Panc1 (cell line): Measurements from ENCODE around the gene RGS9. TPM values are rescaled to one million over a fixed set of nuclear protein-coding genes. Genes with fewer than 3 reads are reported as not detected.
"Not testable (repeated sequence)": the region's sequence is repeated elsewhere in the genome, so short reads cannot be mapped to it uniquely, and the experiment has no call there.

ENCODE experiments used
- ATAC-seq: fragments of 200-7000 bp; cut with Tn5 transposase; 2 replicates; pipeline ENCODE4 v1.9.1; 2020; ENCODE audit warnings: mild to moderate bottlenecking, moderate library complexity
- BruUV-seq: library from RNA; stranded (reverse); fragments of 400-500 nt; replicated peaks from 2 replicates; lab custom pipeline; 2021; lab: Mats Ljungman, UMichigan
- CTCF ChIA-PET: fragments of 300-600 bp; sonication (Branson Sonifier 250); formaldehyde crosslinking; loops from one replicate; lab custom pipeline; 2022; ENCODE audit warnings: antibody characterized with exemption; lab: Charles Lee
- POLR2A ChIA-PET: fragments of 300-600 bp; sonication (Branson Sonifier 250); formaldehyde crosslinking; loops from one replicate; lab custom pipeline; 2022; ENCODE audit warnings: antibody characterized with exemption; lab: Charles Lee
- DNase-seq: peaks from one replicate; pipeline ENCODE4 v3.0.0-alpha.2; 2010; ENCODE audit warnings: low read depth, low spot score
- H3K27ac ChIP-seq: 2 replicates; pipeline ENCODE4 v1.5.1; 2011; ENCODE audit warnings: mild to moderate bottlenecking, low read length, inconsistent platforms
- H3K27me3 ChIP-seq: fragments of 200-500 bp; sonication (Bioruptor generic); 2 replicates; pipeline ENCODE4 v1.6.0; 2014; ENCODE audit warnings: low read length, inconsistent platforms; ENCODE audit not compliant: control insufficient read depth, insufficient read depth
- H3K36me3 ChIP-seq: fragments of 200-500 bp; sonication (Bioruptor generic); 2 replicates; pipeline ENCODE4 v1.5.1; 2014; ENCODE audit warnings: inconsistent platforms, mild to moderate bottlenecking, low read length, moderate library complexity; ENCODE audit not compliant: control insufficient read depth, insufficient read depth
- H3K4me1 ChIP-seq: 2 replicates; pipeline ENCODE4 v1.5.1; 2011; ENCODE audit warnings: inconsistent platforms, mild to moderate bottlenecking, low read length, moderate library complexity; ENCODE audit not compliant: control insufficient read depth, insufficient read depth
- H3K4me3 ChIP-seq, 2 experiments: 2 replicates each; pipeline ENCODE4 v1.5.1; 2011 to 2012; ENCODE audit warnings: low read depth in 2 of 2, low read length in 2 of 2, mild to moderate bottlenecking in 2 of 2, inconsistent platforms in 1 of 2, moderate library complexity in 1 of 2
- H3K9me3 ChIP-seq: fragments of 200-500 bp; sonication (Bioruptor generic); 2 replicates; pipeline ENCODE4 v1.5.1; 2014; ENCODE audit warnings: low read depth, mild to moderate bottlenecking, inconsistent platforms, low read length, moderate library complexity; ENCODE audit not compliant: control insufficient read depth, insufficient read depth
- POLR2AphosphoS5 ChIP-seq: IDR thresholded peaks from 2 replicates; pipeline ENCODE4 v1.6.1; 2012; ENCODE audit warnings: mild to moderate bottlenecking, low read depth, low read length, moderate library complexity
- SIN3A ChIP-seq: IDR thresholded peaks from 2 replicates; pipeline ENCODE4 v1.6.1; 2012; ENCODE audit warnings: low read depth, mild to moderate bottlenecking, low read length, moderate library complexity, borderline replicate concordance; ENCODE audit not compliant: insufficient read depth
- TCF7L2 ChIP-seq: IDR thresholded peaks from 2 replicates; pipeline ENCODE4 v1.6.1; 2011; ENCODE audit warnings: mild to moderate bottlenecking, low read depth, low read length, inconsistent platforms
- in situ Hi-C: cut with HindIII; loops from 2 replicates; pipeline ENCODE4 v1.10.0; 2016; ENCODE audit warnings: low sequenced_read_pairs, low pct_unique_long_range_greater_than_20kb
- intact Hi-C: fragments of 100-400 bp; cut with micrococcal nuclease; formaldehyde crosslinking; loops from one replicate; pipeline ENCODE4 v1.10.0; 2022; ENCODE audit not compliant: unreplicated experiment
- total RNA-seq: library from RNA; stranded (reverse); gene quantifications from one replicate; pipeline ENCODE4 v1.2.1, GENCODE V29; 2021; ENCODE audit not compliant: unreplicated experiment
- TF ChIP-seq, protein P1 (sequence below), 2 experiments: IDR thresholded peaks; 2 replicates each; pipeline ENCODE4 v1.6.1; 2011 to 2012; ENCODE audit warnings: low read depth in 2 of 2, control low read depth in 1 of 2, low read length in 1 of 2, mild to moderate bottlenecking in 1 of 2, moderate library complexity in 1 of 2; ENCODE audit not compliant: insufficient read depth in 1 of 2

The RGS9 gene
- total RNA-seq, 1 experiment from 2014 or later: 3.3 TPM

DNA sequence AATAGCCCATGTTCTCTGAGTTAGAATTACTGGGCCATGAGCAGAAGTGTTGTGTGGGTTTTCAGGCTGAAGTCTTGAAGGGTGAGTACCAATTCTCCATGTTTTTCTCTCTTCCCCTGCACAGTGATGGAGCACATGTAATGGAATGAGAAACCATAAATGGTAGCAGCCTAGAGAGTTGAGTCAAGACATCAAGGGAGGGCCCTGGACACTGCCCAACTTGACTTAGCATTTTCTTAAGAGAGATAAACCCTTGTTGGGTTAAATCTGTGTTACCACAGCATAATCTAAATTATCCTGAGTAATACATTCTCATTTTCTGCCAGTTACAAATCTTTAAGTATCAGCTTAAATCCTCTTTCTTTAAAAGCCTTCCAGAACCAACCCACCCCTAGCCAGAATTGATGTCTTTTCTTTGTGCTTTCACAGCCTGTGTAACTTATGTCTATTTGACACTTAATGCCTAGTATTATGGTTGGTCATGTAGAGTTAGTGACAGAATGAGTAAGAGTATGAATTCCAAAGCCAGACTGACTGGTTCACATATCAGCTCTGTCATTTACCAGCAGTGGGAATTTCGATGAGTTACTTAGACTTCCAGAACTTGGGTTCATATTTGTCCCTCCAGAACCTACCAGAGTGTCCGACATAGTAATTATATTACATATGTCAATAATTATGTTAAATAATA is 27.0 kb upstream of the RGS9 start:
- intact Hi-C loops (no loop called here), in situ Hi-C loops (no loop called here)
- no peak for ATAC-seq
- DNase-seq: no peak
- Histone ChIP-seq H3K27ac (no peak overlapping the region), H3K9me3 (no peaks in the 10 kb centered on the region), H3K4me1 (no peaks in the 10 kb centered on the region), H3K4me3 (no peak overlapping the region), H3K27me3 (no peaks in the 10 kb centered on the region), H3K36me3 (no peaks in the 10 kb centered on the region)
- ChIA-PET POLR2A (no interaction called here), CTCF (no interaction called here)
- no TSS peak for BruUV-seq
- no peak for TF ChIP-seq POLR2AphosphoS5
- no peak for TF ChIP-seq SIN3A
- TF ChIP-seq, protein P1, sequence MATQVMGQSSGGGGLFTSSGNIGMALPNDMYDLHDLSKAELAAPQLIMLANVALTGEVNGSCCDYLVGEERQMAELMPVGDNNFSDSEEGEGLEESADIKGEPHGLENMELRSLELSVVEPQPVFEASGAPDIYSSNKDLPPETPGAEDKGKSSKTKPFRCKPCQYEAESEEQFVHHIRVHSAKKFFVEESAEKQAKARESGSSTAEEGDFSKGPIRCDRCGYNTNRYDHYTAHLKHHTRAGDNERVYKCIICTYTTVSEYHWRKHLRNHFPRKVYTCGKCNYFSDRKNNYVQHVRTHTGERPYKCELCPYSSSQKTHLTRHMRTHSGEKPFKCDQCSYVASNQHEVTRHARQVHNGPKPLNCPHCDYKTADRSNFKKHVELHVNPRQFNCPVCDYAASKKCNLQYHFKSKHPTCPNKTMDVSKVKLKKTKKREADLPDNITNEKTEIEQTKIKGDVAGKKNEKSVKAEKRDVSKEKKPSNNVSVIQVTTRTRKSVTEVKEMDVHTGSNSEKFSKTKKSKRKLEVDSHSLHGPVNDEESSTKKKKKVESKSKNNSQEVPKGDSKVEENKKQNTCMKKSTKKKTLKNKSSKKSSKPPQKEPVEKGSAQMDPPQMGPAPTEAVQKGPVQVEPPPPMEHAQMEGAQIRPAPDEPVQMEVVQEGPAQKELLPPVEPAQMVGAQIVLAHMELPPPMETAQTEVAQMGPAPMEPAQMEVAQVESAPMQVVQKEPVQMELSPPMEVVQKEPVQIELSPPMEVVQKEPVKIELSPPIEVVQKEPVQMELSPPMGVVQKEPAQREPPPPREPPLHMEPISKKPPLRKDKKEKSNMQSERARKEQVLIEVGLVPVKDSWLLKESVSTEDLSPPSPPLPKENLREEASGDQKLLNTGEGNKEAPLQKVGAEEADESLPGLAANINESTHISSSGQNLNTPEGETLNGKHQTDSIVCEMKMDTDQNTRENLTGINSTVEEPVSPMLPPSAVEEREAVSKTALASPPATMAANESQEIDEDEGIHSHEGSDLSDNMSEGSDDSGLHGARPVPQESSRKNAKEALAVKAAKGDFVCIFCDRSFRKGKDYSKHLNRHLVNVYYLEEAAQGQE (IDR thresholded peaks at IDR 0.05; ENCODE audit: insufficient read depth in 1 of 2, low read depth in 2 of 2, low read length in 1 of 2): no peak
- no peak for TF ChIP-seq TCF7L2

DNA sequence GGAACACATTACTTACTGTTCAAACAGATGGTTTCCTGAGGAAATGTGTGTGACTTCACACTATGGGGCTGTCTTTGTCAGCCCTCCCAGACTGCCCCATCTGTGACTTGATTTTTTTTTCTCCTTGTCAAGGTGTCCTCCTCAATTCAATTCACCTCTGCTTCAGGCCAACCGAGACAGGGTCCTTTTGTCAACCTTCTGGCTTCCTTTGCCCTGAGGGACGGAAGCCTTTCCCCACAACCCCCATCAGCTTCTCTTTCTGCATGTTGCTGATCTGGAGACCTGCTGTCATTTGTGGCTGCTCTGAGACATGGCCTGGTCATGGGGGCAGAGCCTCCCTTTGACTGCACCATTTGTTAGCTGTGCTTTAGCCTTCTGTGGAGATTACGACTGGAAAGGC is 21.3 kb upstream of the RGS9 start:
- ChIA-PET POLR2A (no interaction called here), CTCF (no interaction called here)
- no peak for TF ChIP-seq POLR2AphosphoS5
- TF ChIP-seq, protein P1 (IDR thresholded peaks at IDR 0.05; ENCODE audit: insufficient read depth in 1 of 2, low read depth in 2 of 2, low read length in 1 of 2): no peak
- DNase-seq: no peak
- Histone ChIP-seq H3K9me3 (no peaks in the 10 kb centered on the region), H3K27me3 (no peaks in the 10 kb centered on the region), H3K27ac (no peak overlapping the region), H3K36me3 (no peaks in the 10 kb centered on the region), H3K4me3 (no peak overlapping the region), H3K4me1 (no peaks in the 10 kb centered on the region)
- in situ Hi-C loops: no loop called here
- BruUV-seq: no TSS peak
- intact Hi-C loops: no loop called here
- ATAC-seq: no peak

DNA sequence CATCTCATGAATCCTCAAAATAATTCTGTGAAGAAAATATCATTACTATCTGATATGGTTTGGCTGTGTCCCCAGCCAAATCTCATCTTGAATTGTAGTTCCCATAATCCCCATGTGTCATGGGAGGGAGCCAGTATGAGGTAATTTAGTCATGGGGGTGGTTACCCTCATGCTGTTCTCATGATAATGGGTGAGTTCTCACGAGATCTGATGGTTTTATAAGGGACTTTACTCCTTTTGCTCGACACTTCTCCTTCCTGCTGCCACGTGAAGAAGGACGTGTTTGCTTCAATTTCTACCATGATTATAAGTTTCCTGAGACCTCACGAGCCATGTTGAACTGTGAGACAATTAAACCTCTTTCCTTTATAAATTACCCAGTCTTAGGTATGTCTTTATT is 20.7 kb upstream of the RGS9 start:
- BruUV-seq, H3K9me3 ChIP-seq, in situ Hi-C loops, CTCF ChIA-PET, H3K4me1 ChIP-seq, DNase-seq, H3K4me3 ChIP-seq, ATAC-seq, H3K27me3 ChIP-seq, POLR2A ChIA-PET, H3K27ac ChIP-seq, intact Hi-C loops, H3K36me3 ChIP-seq: not testable (repeated sequence)
